MCF 10A (cell line): ENCODE results near the gene PRKRA. TPM values are rescaled to one million over a fixed set of nuclear protein-coding genes. Genes with fewer than 3 reads are reported as not detected.
"Not testable (repeated sequence)": the region's sequence is repeated elsewhere in the genome, so short reads cannot be mapped to it uniquely, and the experiment has no call there.

ENCODE experiments used
- BruUV-seq: library from RNA; stranded (reverse); fragments of 400-500 nt; replicated peaks from 2 replicates; lab custom pipeline; 2021; lab: Mats Ljungman, UMichigan
- CTCF ChIA-PET: fragments of 300-600 bp; sonication (Branson Sonifier 250); formaldehyde crosslinking; extraction: SDS; loops from one replicate; lab custom pipeline; 2021; ENCODE audit warnings: antibody characterized with exemption, inconsistent platforms; lab: Yijun Ruan, JAX
- POLR2A ChIA-PET: fragments of 300-600, 350-650 bp; sonication (Branson Sonifier 250); formaldehyde crosslinking; extraction: SDS; loops from one replicate; lab custom pipeline; 2020; ENCODE audit warnings: antibody characterized with exemption, inconsistent platforms; lab: Yijun Ruan, JAX
- DNase-seq: peaks from one replicate; pipeline ENCODE4 v3.0.0-alpha.2; 2018; ENCODE audit not compliant: unreplicated experiment
- H3K27ac Mint-ChIP-seq: one replicate; pipeline ENCODE4 v1.8.0; 2022; ENCODE audit warnings: mild to moderate bottlenecking, low read depth, mixed read lengths; ENCODE audit not compliant: unreplicated experiment
- H3K27me3 Mint-ChIP-seq: one replicate; pipeline ENCODE4 v1.8.0; 2022; ENCODE audit warnings: mixed read lengths; ENCODE audit not compliant: insufficient read depth, unreplicated experiment
- H3K36me3 Mint-ChIP-seq: one replicate; pipeline ENCODE4 v1.8.0; 2022; ENCODE audit warnings: mild to moderate bottlenecking, moderate library complexity, mixed read lengths; ENCODE audit not compliant: insufficient read depth, unreplicated experiment
- H3K4me1 Mint-ChIP-seq: one replicate; pipeline ENCODE4 v1.8.0; 2022; ENCODE audit warnings: mixed read lengths; ENCODE audit not compliant: insufficient read depth, unreplicated experiment
- H3K4me3 Mint-ChIP-seq: one replicate; pipeline ENCODE4 v1.8.0; 2022; ENCODE audit warnings: mild to moderate bottlenecking, moderate library complexity, mixed read lengths; ENCODE audit not compliant: unreplicated experiment
- H3K9me3 Mint-ChIP-seq: one replicate; pipeline ENCODE4 v1.8.0; 2022; ENCODE audit warnings: mixed read lengths; ENCODE audit not compliant: unreplicated experiment
- CTCF ChIP-seq: fragments of 200-600 bp; IDR thresholded peaks from one replicate; pipeline ENCODE4 v1.8.0; 2022; ENCODE audit warnings: antibody characterized with exemption, mild to moderate bottlenecking; ENCODE audit not compliant: unreplicated experiment
- intact Hi-C: fragments of 100-400 bp; cut with micrococcal nuclease; formaldehyde crosslinking; loops from 2 replicates; pipeline ENCODE4 v1.14.1; 2022
- total RNA-seq: library from RNA; stranded (reverse); gene quantifications from 2 replicates; pipeline ENCODE4 v1.2.3, GENCODE V29; 2022

Gene PRKRA
- total RNA-seq, 1 experiment from 2014 or later, result 58.9 TPM

GRCh38 chr2:178426388-178426787, 24.6 kb downstream of the PRKRA start:
- Mint-ChIP-seq H3K27me3 (no peaks in the 10 kb centered on the region), H3K4me3 (no peak overlapping the region), H3K9me3 (peaks cover 8% of the 10 kb centered on the region), H3K36me3 (peaks cover 35% of the 10 kb centered on the region), H3K4me1 (no peaks in the 10 kb centered on the region), H3K27ac (no peak overlapping the region)
- no TSS peak for BruUV-seq
- no peak for DNase-seq
- CTCF ChIA-PET, result no interaction called here
- TF ChIP-seq CTCF, result no peak
- intact Hi-C loops, result no loop called here
- POLR2A ChIA-PET, result interaction anchor here (1.6 kb wide), 1 partner anchor 25 kb away, joined by 5 read pairs; the partner anchor contains the start of genes PJVK and PRKRA

GRCh38 chr2:178425255-178425827, 25.6 kb downstream of the PRKRA start:
- Mint-ChIP-seq H3K9me3 (peaks cover 8% of the 10 kb centered on the region), H3K27me3 (no peaks in the 10 kb centered on the region), H3K36me3 (peaks cover 28% of the 10 kb centered on the region), H3K4me3 (no peak overlapping the region), H3K27ac (no peak overlapping the region), H3K4me1 (no peaks in the 10 kb centered on the region)
- ChIA-PET POLR2A (interaction anchor here (0.9 to 1.6 kb wide), 2 partner anchors 24 to 26 kb away, joined by 3 to 5 read pairs; partner anchors contain the start of genes PJVK and PRKRA), CTCF (interaction anchor here (0.6 kb wide), 1 partner anchor 33 kb away, joined by 3 read pairs; no protein-coding TSS in a partner anchor)
- TF ChIP-seq CTCF, result no peak
- DNase-seq, result no peak
- intact Hi-C loops, result no loop called here
- no TSS peak for BruUV-seq

GRCh38 chr2:178423746-178424145, 27.2 kb downstream of the PRKRA start:
- H3K4me3 Mint-ChIP-seq, H3K27me3 Mint-ChIP-seq, H3K4me1 Mint-ChIP-seq, BruUV-seq, intact Hi-C loops, DNase-seq, H3K27ac Mint-ChIP-seq, H3K9me3 Mint-ChIP-seq: not testable (repeated sequence)
- H3K36me3 Mint-ChIP-seq, result peaks cover 28% of the 10 kb centered on the region
- ChIA-PET CTCF (interaction anchor here (0.7 to 1.4 kb wide), 4 partner anchors 9 to 311 kb away, joined by 3 to 6 read pairs (median 3); partner anchors contain the start of gene RBM45), POLR2A (interaction anchor here (1.2 kb wide), 1 partner anchor 26 kb away, joined by 4 read pairs; no protein-coding TSS in a partner anchor)

GRCh38 chr2:178422097-178422496, 28.9 kb downstream of the PRKRA start:
- POLR2A ChIA-PET, result no interaction called here
- Mint-ChIP-seq H3K36me3 (peaks cover 14% of the 10 kb centered on the region), H3K4me3 (no peak overlapping the region), H3K27ac (no peak overlapping the region), H3K4me1 (peaks cover 14% of the 10 kb centered on the region), H3K9me3 (peaks cover 8% of the 10 kb centered on the region), H3K27me3 (no peaks in the 10 kb centered on the region)
- no peak for TF ChIP-seq CTCF
- CTCF ChIA-PET, result interaction anchor here (5.1 kb wide), 1 partner anchor 309 kb away, joined by 67 read pairs; the partner anchor contains the start of gene RBM45
- DNase-seq, result no peak
- intact Hi-C loops, result no loop called here
- BruUV-seq, result no TSS peak
